DMS114 treated with DMSO at 0.1 percent for 48 hours (cell line): ENCODE results near the gene TMF1.

Experiments
- DNase-seq: peaks from one replicate; lab custom pipeline; 2025; ENCODE audit not compliant: unreplicated experiment; lab: John Stamatoyannopoulos, UW

TMF1 gene

GRCh38 chr3:68977486-68978167 is 74.5 kb downstream of the TMF1 start:
- no peak for DNase-seq

- no peak for DNase-seq
Observed at GRCh38 chr3:68974711-68975110, 77.4 kb downstream of the TMF1 start.

- no peak for DNase-seq
Observed at GRCh38 chr3:68973639-68974038, 78.5 kb downstream of the TMF1 start.

GRCh38 chr3:68972358-68972979 is 79.7 kb downstream of the TMF1 start:
- peak; percentile 31 for DNase-seq
